T-helper 17 cell (primary cell): ENCODE measurements around the gene CPT1B. TPM values are rescaled to one million over a fixed set of nuclear protein-coding genes. Genes with fewer than 3 reads are reported as not detected.
"Not testable (repeated sequence)": the region's sequence is repeated elsewhere in the genome, so short reads cannot be mapped to it uniquely, and the experiment has no call there.

Source experiments
- ATAC-seq: fragments of 150-1000 bp; cut with Tn5 transposase; 2 replicates; pipeline ENCODE4 v1.10.0; 2021; ENCODE audit warnings: mild to moderate bottlenecking, moderate library complexity
- DNase-seq, 3 donors: peaks; one replicate each; pipeline versions ENCODE4 v3.0.0 to v3.0.0-alpha.2; 2020 to 2021
- H3K9me3 ChIP-seq: one replicate; pipeline ENCODE4 v1.7.0; 2013; ENCODE audit warnings: low read length, mild to moderate bottlenecking; ENCODE audit not compliant: control insufficient read depth, poor library complexity, severe bottlenecking
- H3K27ac Mint-ChIP-seq: one replicate; pipeline ENCODE4 v1.8.0; 2022; ENCODE audit warnings: mild to moderate bottlenecking, moderate library complexity, mixed read lengths
- H3K27me3 Mint-ChIP-seq: one replicate; pipeline ENCODE4 v1.8.0; 2022; ENCODE audit warnings: mixed read lengths
- H3K36me3 Mint-ChIP-seq: one replicate; pipeline ENCODE4 v1.8.0; 2022; ENCODE audit warnings: low read depth, mixed read lengths
- H3K4me1 Mint-ChIP-seq: one replicate; pipeline ENCODE4 v1.8.0; 2022; ENCODE audit warnings: mild to moderate bottlenecking, mixed read lengths
- H3K4me3 Mint-ChIP-seq: one replicate; pipeline ENCODE4 v1.8.0; 2022; ENCODE audit warnings: mild to moderate bottlenecking, moderate library complexity, mixed read lengths
- total RNA-seq, 4 donors: library from RNA in 2 of 4; stranded (reverse) in 2 of 4; gene quantifications; one replicate each; pipeline ENCODE4 v1.2.3 and lab custom pipeline; 2022 to 2026

Gene CPT1B
- 10 to 100 TPM; 40.0 to 59.5 TPM for total RNA-seq
- 2.9 to 4.9 reads per million in 2 donors for total RNA-seq (lab: John Stamatoyannopoulos, UW)

DNA sequence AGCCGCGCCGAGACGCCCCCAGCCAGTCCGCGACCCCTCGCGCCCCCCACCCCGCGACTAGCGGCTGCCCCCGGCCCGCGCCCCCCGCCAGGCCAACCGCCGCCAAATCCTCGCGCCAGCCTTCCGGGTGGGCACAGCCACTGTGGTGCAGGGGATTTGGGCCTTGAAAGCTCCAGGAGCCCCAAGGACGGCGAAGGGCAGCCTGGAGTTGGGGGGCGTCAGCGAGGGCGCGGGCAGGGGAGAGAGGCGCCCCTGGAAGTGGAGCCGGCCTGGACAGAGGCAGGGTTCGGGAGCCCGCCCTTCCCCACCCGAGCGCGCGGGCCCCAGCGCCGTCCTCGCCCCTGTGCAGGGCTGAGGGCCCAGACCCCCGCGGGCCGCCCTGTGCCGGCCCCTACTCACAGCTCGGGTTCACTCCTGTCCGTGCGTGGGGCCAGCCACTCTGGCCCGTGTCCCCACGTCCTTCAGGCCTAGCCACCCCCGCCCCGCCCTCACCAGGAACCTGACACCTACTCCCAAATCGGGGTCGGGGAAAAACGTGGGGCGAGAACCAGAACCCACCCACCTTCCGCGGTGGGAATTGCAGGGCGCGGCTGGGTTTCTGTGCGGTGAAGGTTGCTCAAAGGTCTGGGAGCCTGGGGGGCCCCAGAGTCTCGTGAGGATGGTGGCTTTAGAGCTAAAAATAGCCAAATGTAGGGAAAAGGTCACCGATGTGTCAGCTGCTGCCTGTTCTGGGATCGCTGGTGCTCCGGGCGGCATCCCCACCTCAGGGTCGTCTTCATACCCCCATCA is at the start of gene CPT1B:
Gene CPT1B, minus strand, starts transcription at position 441 of the 789 bp plus-strand sequence. CDS start 512 bp downstream, outside the sequence.
- DNase-seq (no peak), ATAC-seq (no peak)
- no peaks in the 10 kb centered on the region for H3K9me3 ChIP-seq
- no peaks in the 10 kb centered on the region for H3K27me3 Mint-ChIP-seq
- H3K4me1 Mint-ChIP-seq = peaks cover 16% of the 10 kb centered on the region
- H3K4me3 Mint-ChIP-seq = peak within 1 kb of the TSS; percentile 31
- peak within 1 kb of the TSS; percentile 39 for H3K27ac Mint-ChIP-seq
- H3K36me3 Mint-ChIP-seq = no peaks in the 10 kb centered on the region

DNA sequence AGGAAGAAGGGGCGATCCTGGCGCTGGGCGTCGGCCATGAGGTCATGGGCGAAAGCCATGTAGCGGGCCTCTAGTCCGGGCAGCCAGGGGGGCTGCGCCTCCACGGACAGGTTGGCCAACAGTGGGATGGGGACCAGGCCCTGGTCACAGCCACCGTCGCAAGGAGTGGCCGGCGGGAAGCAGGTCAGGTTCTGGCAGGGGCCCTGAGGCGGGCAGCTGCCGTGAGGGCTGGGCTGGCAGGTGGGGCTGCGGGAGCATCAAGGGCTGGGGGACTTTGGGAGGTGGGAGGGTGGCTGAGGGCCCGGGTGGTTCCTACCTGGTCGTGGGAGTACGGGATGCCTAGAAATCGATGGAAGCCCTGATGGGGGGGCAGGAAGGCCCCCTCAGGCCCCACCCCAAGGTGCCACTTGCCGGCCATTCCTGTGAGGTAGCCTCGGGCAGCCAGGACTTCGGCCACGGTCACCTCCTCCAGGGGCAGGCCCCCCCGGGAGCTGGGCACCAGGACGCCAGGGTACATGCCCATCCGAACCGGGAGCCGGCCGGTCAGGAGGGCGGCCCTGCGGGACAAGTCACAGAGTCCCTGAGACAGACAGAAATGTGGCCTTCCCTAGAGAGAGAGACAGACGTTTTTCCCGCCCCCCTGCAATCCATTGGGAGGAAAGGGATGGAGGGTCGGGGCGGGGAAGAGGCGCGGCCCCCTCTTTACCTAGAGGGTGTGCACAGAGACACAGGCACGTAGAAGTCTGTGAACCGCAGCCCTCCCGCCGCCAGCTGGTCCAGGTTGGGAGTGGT is 48.8 kb upstream of the CPT1B start:
- DNase-seq (no peak), ATAC-seq (no peak)
- no peaks in the 10 kb centered on the region for H3K9me3 ChIP-seq
- Mint-ChIP-seq H3K36me3 (peaks cover 5% of the 10 kb centered on the region), H3K4me3 (peak overlapping the region; percentile 96), H3K4me1 (peaks cover 22% of the 10 kb centered on the region), H3K27me3 (no peaks in the 10 kb centered on the region), H3K27ac (peak overlapping the region; percentile 97)

DNA sequence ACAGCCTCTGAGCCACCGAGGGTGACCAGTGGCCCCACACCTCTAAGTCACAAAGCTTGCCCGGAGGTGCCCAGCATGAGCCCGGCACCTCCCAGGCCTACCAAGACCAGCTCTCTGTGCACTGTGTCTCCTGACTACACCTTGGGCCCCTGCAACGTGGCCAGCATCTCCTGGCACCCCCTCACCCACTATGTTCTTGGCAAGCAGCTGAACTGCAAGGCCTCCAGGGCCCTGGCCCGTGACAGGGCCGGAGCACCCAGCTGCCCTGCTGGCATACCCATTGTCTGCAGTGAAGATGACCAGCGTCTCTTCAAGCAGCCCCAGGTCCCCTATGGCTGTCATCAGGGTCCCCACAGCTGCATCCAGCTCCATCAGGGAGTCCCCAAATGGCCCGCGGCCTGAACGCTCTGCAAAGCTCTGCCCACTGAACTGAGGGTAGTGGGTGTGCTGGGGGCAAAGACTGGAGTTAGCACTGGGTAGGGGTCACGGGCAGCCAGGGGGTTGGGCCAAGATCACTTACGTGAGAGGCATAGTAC is 48.2 kb upstream of the CPT1B start:
- peaks cover 28% of the 10 kb centered on the region for H3K4me1 Mint-ChIP-seq
- no peak for ATAC-seq
- H3K36me3 Mint-ChIP-seq = peaks cover 5% of the 10 kb centered on the region

DNA sequence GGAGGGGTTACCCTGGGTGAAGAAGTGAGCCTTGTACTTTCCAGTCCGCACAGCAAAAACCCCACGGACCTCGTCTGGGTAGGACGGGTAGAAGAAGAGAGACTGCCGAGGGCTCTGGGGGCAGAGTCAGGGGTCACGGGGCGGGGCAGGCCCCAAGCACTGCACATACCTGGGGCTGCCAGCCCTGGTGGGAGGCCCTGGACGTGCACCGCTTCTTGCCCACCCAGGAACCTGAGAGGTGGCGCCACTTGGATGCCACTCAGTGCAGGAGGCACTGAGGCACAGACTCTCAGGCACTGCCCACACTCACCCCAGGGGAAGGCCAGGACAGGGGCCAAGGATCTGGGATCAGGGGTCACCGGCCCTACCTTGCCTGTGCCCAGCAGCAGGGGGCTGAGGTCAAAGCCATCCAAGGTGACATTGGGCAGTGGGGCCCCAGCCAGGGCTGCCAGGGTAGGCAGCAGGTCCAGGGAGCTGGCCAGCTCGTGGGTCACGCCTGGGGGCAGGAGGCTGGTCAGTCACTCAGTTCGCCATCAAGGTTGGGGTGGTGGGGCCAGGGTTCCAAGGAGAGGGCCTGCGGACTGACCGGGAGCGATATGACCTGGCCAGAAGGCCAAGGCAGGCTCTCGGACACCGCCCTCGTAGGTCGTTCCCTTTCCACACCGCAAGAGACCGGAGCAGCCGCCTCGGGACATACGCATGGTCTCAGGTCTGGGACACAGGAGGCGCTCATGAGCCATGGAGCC is 47.5 kb upstream of the CPT1B start:
- H3K4me3 Mint-ChIP-seq = peak overlapping the region; percentile 19
- H3K27me3 Mint-ChIP-seq = no peaks in the 10 kb centered on the region
- H3K9me3 ChIP-seq = no peaks in the 10 kb centered on the region
- peaks cover 35% of the 10 kb centered on the region for H3K4me1 Mint-ChIP-seq
- DNase-seq (no peak), ATAC-seq (no peak)
- H3K36me3 Mint-ChIP-seq = peaks cover 5% of the 10 kb centered on the region
- H3K27ac Mint-ChIP-seq = peak overlapping the region; percentile 29

More for the DNA sequence above, 48.2 kb upstream of the CPT1B start:
- Mint-ChIP-seq H3K4me3 (peak overlapping the region; percentile 86), H3K27ac (peak overlapping the region; percentile 34), H3K27me3 (no peaks in the 10 kb centered on the region)
- DNase-seq = no peak
- no peaks in the 10 kb centered on the region for H3K9me3 ChIP-seq

DNA sequence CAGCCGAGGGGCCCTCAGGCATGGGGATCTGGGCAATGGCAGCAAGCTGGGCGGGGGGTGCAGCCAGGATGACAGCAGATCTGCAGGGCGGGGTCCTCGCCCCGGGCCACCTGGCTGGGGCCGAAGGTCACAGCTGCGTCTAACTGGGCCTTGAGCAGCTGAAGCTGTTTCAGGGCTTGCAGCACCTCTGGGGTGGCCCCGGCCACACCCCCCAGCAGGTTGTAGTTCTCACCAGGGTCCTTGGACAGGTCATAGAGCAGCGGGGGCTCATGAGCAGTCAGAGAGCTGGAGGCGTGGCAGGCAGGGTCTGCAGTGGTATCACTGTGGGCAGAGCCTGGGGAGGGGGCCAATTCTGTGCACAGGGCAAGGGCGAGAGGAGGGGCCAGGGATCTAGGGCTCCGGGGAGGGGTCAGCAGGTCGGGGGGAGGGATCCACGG is 46.9 kb upstream of the CPT1B start:
- peaks cover 5% of the 10 kb centered on the region for H3K36me3 Mint-ChIP-seq
- H3K27me3 Mint-ChIP-seq = no peaks in the 10 kb centered on the region
- H3K27ac Mint-ChIP-seq = peak overlapping the region; percentile 29
- no peak overlapping the region for H3K4me3 Mint-ChIP-seq
- peaks cover 35% of the 10 kb centered on the region for H3K4me1 Mint-ChIP-seq
- DNase-seq = no peak
- no peak for ATAC-seq
- no peaks in the 10 kb centered on the region for H3K9me3 ChIP-seq

DNA sequence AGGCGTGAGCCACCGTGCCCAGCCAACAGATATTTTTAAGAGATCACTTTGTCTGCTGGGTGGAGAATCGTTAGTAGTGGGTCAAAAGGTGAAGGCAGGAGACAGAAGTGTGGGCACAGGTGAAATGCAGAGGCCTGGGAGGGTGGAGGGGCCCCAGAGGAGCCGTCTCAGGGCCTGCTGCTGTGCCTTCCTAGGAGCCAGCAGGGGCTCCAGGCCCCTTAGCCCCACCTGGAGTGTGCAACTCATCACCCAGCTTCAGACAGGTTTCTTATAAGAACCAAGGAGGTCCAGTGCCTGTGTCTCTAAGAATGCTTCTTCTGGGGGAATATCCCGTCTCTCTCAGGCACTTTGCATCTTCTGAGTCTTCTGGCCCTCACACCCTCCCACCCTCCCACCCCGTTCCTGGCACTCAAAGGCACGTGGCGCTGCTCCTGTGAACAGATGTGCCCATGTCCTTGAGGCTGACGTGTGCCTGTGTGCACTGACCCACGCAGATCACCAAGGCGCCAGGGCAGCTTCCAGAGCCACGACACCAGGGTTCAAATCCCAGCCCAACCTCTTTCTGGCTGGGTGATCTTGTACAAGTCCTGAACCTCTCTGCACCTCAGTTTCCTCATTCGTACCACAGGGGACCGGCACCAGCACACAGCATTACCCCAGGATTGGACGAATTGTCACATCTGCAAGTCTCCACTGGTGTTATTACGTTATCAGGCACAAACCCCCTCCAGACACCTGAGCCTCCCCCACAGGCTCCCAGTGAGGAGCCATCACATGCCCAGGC is 46.3 kb upstream of the CPT1B start:
- peaks cover 31% of the 10 kb centered on the region for H3K4me1 Mint-ChIP-seq
- peak overlapping the region; percentile 59 for H3K4me3 Mint-ChIP-seq
- ATAC-seq (no peak), DNase-seq (no peak)
- H3K36me3 Mint-ChIP-seq = peaks cover 5% of the 10 kb centered on the region
- no peaks in the 10 kb centered on the region for H3K9me3 ChIP-seq
- peak overlapping the region; percentile 73 for H3K27ac Mint-ChIP-seq
- H3K27me3 Mint-ChIP-seq = no peaks in the 10 kb centered on the region

DNA sequence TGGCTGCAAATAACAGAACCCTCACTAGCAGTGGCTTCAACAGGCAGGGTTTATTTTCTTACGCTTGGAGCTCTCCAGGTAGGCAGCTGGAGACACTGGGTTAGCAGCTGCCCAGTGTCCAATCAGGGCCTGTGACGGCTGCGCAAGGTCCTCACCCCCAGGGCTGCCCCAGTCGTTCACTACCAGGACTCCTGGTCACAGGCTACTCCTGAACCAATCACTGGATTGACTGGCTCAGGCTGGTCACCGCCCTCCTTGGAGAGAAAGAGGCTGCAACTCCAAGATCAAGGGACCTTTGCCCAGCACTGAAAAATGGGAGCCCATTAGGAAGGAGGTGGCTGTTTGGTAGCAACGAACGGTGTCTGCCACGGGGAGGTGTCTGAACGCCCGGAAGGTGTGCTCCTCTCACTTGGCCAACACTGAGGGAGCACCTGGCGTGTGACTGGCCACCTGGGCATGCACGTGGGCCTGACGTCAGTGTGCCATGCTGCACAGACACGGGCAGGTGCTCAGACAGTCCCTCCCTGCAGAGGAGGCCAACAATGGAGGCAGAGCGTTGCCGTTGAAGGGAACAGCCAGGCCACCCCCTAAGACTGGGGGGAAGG is 44.6 kb upstream of the CPT1B start:
- H3K9me3 ChIP-seq = no peaks in the 10 kb centered on the region
- Mint-ChIP-seq H3K36me3 (no peaks in the 10 kb centered on the region), H3K27ac (peak overlapping the region; percentile 99), H3K4me3 (peak overlapping the region; percentile 91), H3K27me3 (no peaks in the 10 kb centered on the region), H3K4me1 (peaks cover 25% of the 10 kb centered on the region)
- ATAC-seq (no peak), DNase-seq (no peak)

DNA sequence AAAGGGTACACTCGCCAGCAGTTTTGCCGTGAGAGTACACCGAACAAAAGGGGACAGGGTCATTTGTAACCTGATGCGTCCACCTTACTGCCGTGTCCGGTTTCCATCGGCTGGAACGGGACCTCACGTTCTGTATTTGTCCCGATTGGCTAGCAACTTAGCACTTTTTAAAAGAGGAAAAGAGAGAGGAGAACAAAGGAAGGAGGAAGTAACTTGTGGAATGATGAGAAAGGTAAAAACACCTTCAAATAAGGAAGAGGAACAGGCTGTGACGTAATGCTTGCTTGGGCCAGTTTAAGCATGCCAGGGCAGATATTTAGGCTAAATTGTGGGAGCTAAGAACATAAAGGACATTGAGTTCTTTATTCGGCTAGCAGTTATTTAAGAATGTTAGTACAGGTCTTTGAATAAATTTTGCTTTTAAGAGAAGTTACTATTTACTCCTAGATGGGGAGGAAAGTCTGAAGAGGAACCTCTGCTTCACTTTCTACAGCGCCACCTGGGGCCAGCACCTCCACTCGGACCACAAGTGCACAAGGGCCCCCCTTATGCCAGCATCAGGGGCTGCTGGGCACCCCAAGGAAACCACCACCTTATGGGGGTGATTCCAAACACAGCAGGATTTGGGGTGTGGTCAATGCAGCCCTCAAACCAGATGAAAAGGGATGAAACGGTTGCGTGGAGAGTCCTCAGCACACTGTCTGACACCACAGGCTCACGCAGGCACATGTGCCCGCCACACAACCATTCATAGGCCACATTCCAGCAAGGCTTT is 43.9 kb upstream of the CPT1B start:
- DNase-seq (no peak), ATAC-seq (no peak)
- Mint-ChIP-seq H3K36me3 (no peaks in the 10 kb centered on the region), H3K27me3 (no peaks in the 10 kb centered on the region), H3K27ac (peak overlapping the region; percentile 99), H3K4me3 (peak overlapping the region; percentile 91), H3K4me1 (peaks cover 25% of the 10 kb centered on the region)
- H3K9me3 ChIP-seq = no peaks in the 10 kb centered on the region

DNA sequence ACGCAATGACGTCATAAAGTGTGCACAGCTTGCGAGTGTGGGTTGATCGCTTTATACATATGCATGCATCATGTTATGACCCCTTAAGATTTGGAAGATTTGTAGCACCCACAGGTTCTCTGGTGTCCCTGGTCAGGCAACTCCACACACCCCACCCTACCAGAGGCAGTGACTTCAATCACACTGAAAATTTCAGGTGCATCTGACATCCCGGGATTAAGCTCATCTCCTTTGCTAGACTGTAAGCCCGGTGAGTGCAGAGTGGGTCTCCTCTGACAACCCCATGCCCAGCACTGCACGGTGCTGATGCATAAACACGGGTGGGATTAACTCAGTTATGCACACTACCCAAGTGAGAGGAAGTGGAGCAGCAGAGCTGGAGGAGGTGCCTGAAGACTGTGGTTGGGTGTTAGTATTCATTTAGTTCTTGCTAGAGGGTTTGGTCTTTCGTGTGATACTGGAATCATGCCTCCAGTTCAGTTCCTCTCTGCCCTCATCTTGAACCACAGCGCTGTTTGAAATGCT is 43.2 kb upstream of the CPT1B start:
- ATAC-seq (peak; percentile 62), DNase-seq (peak in 1 of 3 donors; percentile 33)
- H3K4me3 Mint-ChIP-seq = peak overlapping the region; percentile 91
- H3K27me3 Mint-ChIP-seq = no peaks in the 10 kb centered on the region
- H3K9me3 ChIP-seq = no peaks in the 10 kb centered on the region
- peaks cover 22% of the 10 kb centered on the region for H3K4me1 Mint-ChIP-seq
- H3K36me3 Mint-ChIP-seq = no peaks in the 10 kb centered on the region
- H3K27ac Mint-ChIP-seq = peak overlapping the region; percentile 99

DNA sequence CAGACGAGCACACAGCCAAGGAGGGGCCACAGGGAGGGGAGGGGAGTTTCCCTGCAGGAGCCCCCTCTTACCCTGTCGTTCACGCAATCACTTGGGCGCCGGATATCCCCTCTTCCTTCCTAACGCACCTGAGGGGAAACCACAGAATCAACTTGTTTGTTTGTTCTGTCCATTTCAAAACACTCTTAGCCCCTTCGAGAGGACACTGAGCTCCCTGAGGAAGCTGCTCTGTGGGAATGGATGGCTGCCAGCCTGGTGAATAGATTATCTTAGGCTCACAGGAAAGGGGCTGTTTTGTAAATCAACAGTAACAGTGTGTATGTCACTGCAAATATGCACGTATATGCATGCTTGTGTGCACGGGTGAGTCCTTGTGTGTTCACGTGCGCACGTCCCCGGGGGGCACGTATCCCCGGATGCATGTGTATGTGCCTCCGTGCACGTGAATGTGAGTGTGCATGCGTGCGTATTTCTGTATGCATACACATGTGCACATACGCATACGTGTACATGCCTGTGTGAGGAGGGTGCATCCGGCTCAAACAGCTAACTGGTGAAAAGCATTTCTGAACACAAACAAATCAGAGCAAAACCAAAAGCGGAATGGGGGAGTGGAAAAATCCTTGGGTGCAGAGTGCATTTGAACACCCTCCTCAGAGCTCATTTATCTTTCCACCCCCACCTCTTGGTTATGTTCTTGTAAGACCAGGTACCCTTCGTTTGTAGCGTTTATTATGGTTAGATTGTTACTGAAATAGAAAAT is 42.5 kb upstream of the CPT1B start:
- peak overlapping the region; percentile 91 for H3K4me3 Mint-ChIP-seq
- H3K36me3 Mint-ChIP-seq = no peaks in the 10 kb centered on the region
- peaks cover 19% of the 10 kb centered on the region for H3K4me1 Mint-ChIP-seq
- no peaks in the 10 kb centered on the region for H3K27me3 Mint-ChIP-seq
- H3K9me3 ChIP-seq = no peaks in the 10 kb centered on the region
- H3K27ac Mint-ChIP-seq = peak overlapping the region; percentile 99
- DNase-seq = peak; percentile 75 to 84 (median 81)
- peak; percentile 78 for ATAC-seq

DNA sequence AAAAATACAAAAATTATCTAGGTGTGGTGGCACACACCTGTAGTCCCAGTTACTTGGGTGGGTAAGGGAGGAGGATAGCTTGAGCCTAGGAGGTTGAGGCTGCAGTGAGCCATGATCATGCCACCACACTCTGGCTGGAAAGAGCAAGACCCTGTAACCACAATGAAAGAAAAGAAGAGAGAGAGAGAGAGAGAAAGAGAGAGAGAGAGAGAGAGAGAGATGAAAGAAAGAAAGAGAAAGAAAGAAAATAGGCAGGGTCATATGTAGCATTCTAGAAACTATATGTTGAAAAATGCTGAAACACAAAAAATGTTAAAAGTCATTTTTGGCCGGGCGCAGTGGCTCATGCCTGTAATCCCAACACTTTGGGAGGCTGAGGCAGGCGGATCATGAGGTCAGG is 36.1 kb upstream of the CPT1B start:
- not testable (repeated sequence) for DNase-seq, H3K36me3 Mint-ChIP-seq, H3K4me3 Mint-ChIP-seq, H3K27ac Mint-ChIP-seq, H3K4me1 Mint-ChIP-seq, H3K9me3 ChIP-seq, ATAC-seq
- H3K27me3 Mint-ChIP-seq = peaks cover 31% of the 10 kb centered on the region
